ENCODE results near the gene OTUD5. TPM values are rescaled to one million over a fixed set of nuclear protein-coding genes. Genes with fewer than 3 reads are reported as not detected.

OTUD5 gene
- total RNA-seq, 1 experiment from 2014 or later: 67.8 TPM

- no peak overlapping the region for H3K27ac Mint-ChIP-seq (ENCODE audit: unreplicated experiment)
- H3K36me3 Mint-ChIP-seq (ENCODE audit: insufficient read depth, unreplicated experiment): peaks cover 39% of the 10 kb centered on the region
- no peaks in the 10 kb centered on the region for H3K9me3 Mint-ChIP-seq (ENCODE audit: low read depth, unreplicated experiment)
- no peak for TF ChIP-seq CTCF (IDR thresholded peaks at IDR 0.05; ENCODE audit: unreplicated experiment)
- no peaks in the 10 kb centered on the region for H3K27me3 Mint-ChIP-seq (ENCODE audit: unreplicated experiment)
- CTCF ChIA-PET: no interaction called here
- intact Hi-C loops (cut with micrococcal nuclease; ENCODE audit: unreplicated experiment): no loop called here
- no peaks in the 10 kb centered on the region for H3K4me1 Mint-ChIP-seq (ENCODE audit: low read depth, unreplicated experiment)
- no peak overlapping the region for H3K4me3 Mint-ChIP-seq (ENCODE audit: low read depth, unreplicated experiment)
- DNase-seq: no peak
- BruUV-seq (replicated peaks): no TSS peak
Observed at GRCh38 chrX:48936429-48937053, 20.9 kb downstream of the OTUD5 start.

GRCh38 chrX:48935301-48935670 is 22.1 kb downstream of the OTUD5 start:
- Mint-ChIP-seq H3K27ac (ENCODE audit: unreplicated experiment) (no peak overlapping the region), H3K36me3 (ENCODE audit: insufficient read depth, unreplicated experiment) (peaks cover 37% of the 10 kb centered on the region), H3K4me1 (ENCODE audit: low read depth, unreplicated experiment) (no peaks in the 10 kb centered on the region), H3K4me3 (ENCODE audit: low read depth, unreplicated experiment) (no peak overlapping the region), H3K27me3 (ENCODE audit: unreplicated experiment) (no peaks in the 10 kb centered on the region), H3K9me3 (ENCODE audit: low read depth, unreplicated experiment) (no peaks in the 10 kb centered on the region)
- CTCF ChIA-PET: no interaction called here
- TF ChIP-seq CTCF (IDR thresholded peaks at IDR 0.05; ENCODE audit: unreplicated experiment): no peak
- intact Hi-C loops (cut with micrococcal nuclease; ENCODE audit: unreplicated experiment): no loop called here
- DNase-seq: no peak
- no TSS peak for BruUV-seq (replicated peaks)

- Mint-ChIP-seq H3K4me3 (ENCODE audit: low read depth, unreplicated experiment) (no peak overlapping the region), H3K4me1 (ENCODE audit: low read depth, unreplicated experiment) (no peaks in the 10 kb centered on the region), H3K36me3 (ENCODE audit: insufficient read depth, unreplicated experiment) (peaks cover 33% of the 10 kb centered on the region), H3K9me3 (ENCODE audit: low read depth, unreplicated experiment) (no peaks in the 10 kb centered on the region), H3K27ac (ENCODE audit: unreplicated experiment) (no peak overlapping the region), H3K27me3 (ENCODE audit: unreplicated experiment) (no peaks in the 10 kb centered on the region)
- BruUV-seq (replicated peaks): no TSS peak
- no peak for TF ChIP-seq CTCF (IDR thresholded peaks at IDR 0.05; ENCODE audit: unreplicated experiment)
- CTCF ChIA-PET: no interaction called here
- no peak for DNase-seq
- intact Hi-C loops (cut with micrococcal nuclease; ENCODE audit: unreplicated experiment): no loop called here
Observed at GRCh38 chrX:48934581-48935300, 22.7 kb downstream of the OTUD5 start.

GRCh38 chrX:48933757-48934156 is 23.6 kb downstream of the OTUD5 start:
- no peak for TF ChIP-seq CTCF (IDR thresholded peaks at IDR 0.05; ENCODE audit: unreplicated experiment)
- intact Hi-C loops (cut with micrococcal nuclease; ENCODE audit: unreplicated experiment): no loop called here
- no TSS peak for BruUV-seq (replicated peaks)
- no peaks in the 10 kb centered on the region for H3K27me3 Mint-ChIP-seq (ENCODE audit: unreplicated experiment)
- CTCF ChIA-PET: no interaction called here
- no peak overlapping the region for H3K4me3 Mint-ChIP-seq (ENCODE audit: low read depth, unreplicated experiment)
- H3K36me3 Mint-ChIP-seq (ENCODE audit: insufficient read depth, unreplicated experiment): peaks cover 29% of the 10 kb centered on the region
- no peak for DNase-seq
- no peaks in the 10 kb centered on the region for H3K4me1 Mint-ChIP-seq (ENCODE audit: low read depth, unreplicated experiment)
- no peak overlapping the region for H3K27ac Mint-ChIP-seq (ENCODE audit: unreplicated experiment)
- no peaks in the 10 kb centered on the region for H3K9me3 Mint-ChIP-seq (ENCODE audit: low read depth, unreplicated experiment)
